SK-N-MC (cell line): ENCODE results near the gene EEF2K.

Source experiments
- EZH2 ChIP-seq: fragments of 200-600 bp; sonication (generic); IDR thresholded peaks from one replicate; pipeline ENCODE4 v1.6.1; 2017; ENCODE audit warnings: antibody characterized with exemption
- POLR2AphosphoS5 ChIP-seq: IDR thresholded peaks from 2 replicates; pipeline ENCODE4 v1.6.1; 2012; ENCODE audit warnings: mild to moderate bottlenecking, low read depth, low read length, borderline replicate concordance

DNA sequence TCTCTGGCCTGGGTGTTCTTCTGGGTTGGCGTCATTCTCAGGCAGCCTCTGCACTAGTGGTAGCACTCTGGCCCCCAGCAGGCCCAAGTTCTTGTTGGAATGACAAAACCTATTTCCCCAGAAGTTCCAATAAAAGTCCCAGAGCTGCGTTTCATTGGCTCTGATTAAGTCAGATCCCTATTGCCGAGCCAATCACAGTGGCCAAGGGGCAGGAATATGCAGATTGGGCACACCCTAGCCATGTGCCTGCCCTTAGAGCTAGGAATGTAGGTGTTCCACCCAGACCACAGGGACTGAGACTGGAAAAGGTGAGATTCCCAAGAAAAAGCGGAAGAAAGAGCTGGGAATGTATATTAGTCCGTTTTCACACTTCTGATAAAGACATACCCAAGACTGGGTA, 46.2 kb downstream of the EEF2K start:
- TF ChIP-seq EZH2 (no peak), POLR2AphosphoS5 (no peak)
